H1 (cell line): Measurements from ENCODE around the gene FAM9C. TPM values are rescaled to one million over a fixed set of nuclear protein-coding genes. Genes with fewer than 3 reads are reported as not detected.

Source experiments
- CTCF ChIA-PET: fragments of 300-600 bp; sonication (Branson Sonifier 250); formaldehyde crosslinking; loops from one replicate; lab custom pipeline; 2021; ENCODE audit not compliant: partially characterized antibody; lab: Charles Lee
- POLR2A ChIA-PET: fragments of 300-600 bp; sonication (Branson Sonifier 250); formaldehyde crosslinking; loops from one replicate; lab custom pipeline; 2021; ENCODE audit warnings: inconsistent platforms; ENCODE audit not compliant: partially characterized antibody; lab: Charles Lee
- DNase-seq, 2 experiments: peaks; one replicate each; pipeline versions ENCODE4 v3.0.0 to v3.0.0-alpha.2; 2010 to 2022; ENCODE audit warnings: low spot score in 2 of 2, low read depth in 1 of 2, mixed read lengths in 1 of 2
- FAIRE-seq: peaks from 2 replicates; lab custom pipeline; 2011; peaks lifted over from hg19 to GRCh38; lab: Jason Lieb, UNC
- H2AFZ ChIP-seq: 2 replicates; pipeline ENCODE4 v1.8.1; 2012; ENCODE audit warnings: low read length, inconsistent platforms
- H2AK5ac ChIP-seq: 2 replicates; pipeline ENCODE4 v1.6.1; 2013; ENCODE audit warnings: low read depth, low read length
- H2BK120ac ChIP-seq: replicated peaks from 2 replicates; pipeline ENCODE3; 2013; ENCODE audit warnings: low read depth, low read length, inconsistent platforms
- H2BK12ac ChIP-seq: 2 replicates; pipeline ENCODE4 v1.6.1; 2013; ENCODE audit warnings: low read depth, low read length
- H2BK15ac ChIP-seq: 2 replicates; pipeline ENCODE4 v1.6.1; 2013; ENCODE audit warnings: low read length
- H2BK20ac ChIP-seq: 2 replicates; pipeline ENCODE4 v1.6.1; 2013; ENCODE audit warnings: low read length
- H2BK5ac ChIP-seq: 2 replicates; pipeline ENCODE4 v1.6.1; 2013; ENCODE audit warnings: low read depth, low read length
- H3K14ac ChIP-seq: 2 replicates; pipeline ENCODE4 v1.6.1; 2013; ENCODE audit warnings: inconsistent platforms; ENCODE audit not compliant: insufficient read length
- H3K18ac ChIP-seq: 2 replicates; pipeline ENCODE4 v1.6.1; 2013; ENCODE audit warnings: low read length; ENCODE audit errors: extremely low read depth
- H3K23ac ChIP-seq: 2 replicates; pipeline ENCODE4 v1.6.1; 2013; ENCODE audit warnings: inconsistent platforms; ENCODE audit not compliant: insufficient read length
- H3K23me2 ChIP-seq: 2 replicates; pipeline ENCODE4 v1.6.1; 2013; ENCODE audit warnings: low read depth, low read length
- H3K27ac ChIP-seq: 2 replicates; pipeline ENCODE4 v1.6.1; 2011; ENCODE audit warnings: low read depth, low read length, inconsistent platforms
- H3K27me3 ChIP-seq, 4 experiments: replicated peaks in 1 of 4; 1 replicate in 1 of 4; 2 replicates in 3 of 4; pipeline versions ENCODE4 v1.6.1 to v1.8.1; 2011 to 2013; ENCODE audit warnings: low read length in 3 of 4, mild to moderate bottlenecking in 3 of 4, inconsistent platforms in 2 of 4, mixed read lengths in 2 of 4, moderate library complexity in 1 of 4; ENCODE audit not compliant: control insufficient read depth in 3 of 4, insufficient read depth in 3 of 4; ENCODE audit errors: extremely low read depth in 1 of 4
- H3K36me3 ChIP-seq, 4 experiments: 2 replicates each; pipeline versions ENCODE4 v1.6.1 to v1.8.1; 2011 to 2013; ENCODE audit warnings: mild to moderate bottlenecking in 4 of 4, low read length in 3 of 4, moderate library complexity in 2 of 4, control low read depth in 1 of 4, inconsistent platforms in 1 of 4; ENCODE audit not compliant: insufficient read depth in 4 of 4, control insufficient read depth in 2 of 4
- H3K4ac ChIP-seq: replicated peaks from 2 replicates; pipeline ENCODE3; 2013; ENCODE audit warnings: low read length, low read depth, mixed read lengths, inconsistent platforms; ENCODE audit not compliant: insufficient read length
- H3K4me1 ChIP-seq, 4 experiments: replicated peaks in 1 of 4; 1 replicate in 1 of 4; 2 replicates in 3 of 4; pipeline versions ENCODE4 v1.6.1 to v1.8.1; 2011 to 2013; ENCODE audit warnings: low read length in 3 of 4, inconsistent platforms in 2 of 4, mixed read lengths in 1 of 4; ENCODE audit not compliant: insufficient read depth in 4 of 4, control insufficient read depth in 3 of 4
- H3K4me2 ChIP-seq, 2 experiments: 2 replicates each; pipeline versions ENCODE4 v1.6.1 to v1.8.1; 2011 to 2013; ENCODE audit warnings: low read depth in 2 of 2, low read length in 2 of 2, control low read depth in 1 of 2, inconsistent platforms in 1 of 2, mild to moderate bottlenecking in 1 of 2; ENCODE audit not compliant: insufficient read depth in 1 of 2
- H3K4me3 ChIP-seq, 4 experiments: fragments of 200-600, 300-600 bp in 1 of 4; sonication (generic), shearing (Covaris generic), sonication (Bioruptor Twin) in 1 of 4; 2 replicates each; pipeline versions ENCODE4 v1.5.1 to v1.8.1; 2011 to 2016; ENCODE audit warnings: low read length in 4 of 4, low read depth in 3 of 4, control low read depth in 2 of 4, inconsistent platforms in 2 of 4, mild to moderate bottlenecking in 2 of 4, mixed read lengths in 1 of 4, moderate library complexity in 1 of 4; ENCODE audit not compliant: insufficient read depth in 2 of 4; ENCODE audit errors: extremely low read depth in 1 of 4
- H3K56ac ChIP-seq: replicated peaks from 2 replicates; pipeline ENCODE3; 2013; ENCODE audit warnings: low read depth, mild to moderate bottlenecking, mixed read lengths, low read length, inconsistent platforms; ENCODE audit not compliant: insufficient read length
- H3K79me1 ChIP-seq: 2 replicates; pipeline ENCODE4 v1.6.1; 2013; ENCODE audit warnings: low read depth, low read length, control low read depth
- H3K79me2 ChIP-seq, 2 experiments: 2 replicates each; pipeline versions ENCODE4 v1.6.1 to v1.8.1; 2012 to 2013; ENCODE audit warnings: low read length in 2 of 2, mild to moderate bottlenecking in 2 of 2, inconsistent platforms in 1 of 2; ENCODE audit not compliant: insufficient read depth in 2 of 2, control insufficient read depth in 1 of 2
- H3K9ac ChIP-seq, 4 experiments: replicated peaks in 1 of 4; 1 replicate in 1 of 4; 2 replicates in 3 of 4; pipeline versions ENCODE4 v1.6.1 to v1.8.1; 2011 to 2013; ENCODE audit warnings: low read depth in 3 of 4, low read length in 3 of 4, control low read depth in 2 of 4, mild to moderate bottlenecking in 2 of 4, moderate library complexity in 2 of 4, inconsistent platforms in 1 of 4; ENCODE audit errors: extremely low read depth in 1 of 4
- H3K9me3 ChIP-seq, 2 experiments: 2 replicates each; pipeline versions ENCODE4 v1.6.1 to v1.8.1; 2012 to 2013; ENCODE audit warnings: mild to moderate bottlenecking in 2 of 2, moderate library complexity in 2 of 2, control low read depth in 1 of 2, inconsistent platforms in 1 of 2, low read depth in 1 of 2, low read length in 1 of 2, mixed read lengths in 1 of 2; ENCODE audit not compliant: insufficient read depth in 2 of 2
- H4K20me1 ChIP-seq, 2 experiments: replicated peaks in 1 of 2; 2 replicates each; pipeline versions ENCODE3 to v1.8.1; 2011 to 2013; ENCODE audit warnings: inconsistent platforms in 2 of 2, low read length in 2 of 2, mild to moderate bottlenecking in 1 of 2; ENCODE audit not compliant: insufficient read depth in 2 of 2, control insufficient read depth in 1 of 2
- H4K5ac ChIP-seq: 2 replicates; pipeline ENCODE4 v1.6.1; 2013; ENCODE audit warnings: low read length, low read depth, mixed read lengths, inconsistent platforms; ENCODE audit not compliant: insufficient read length
- H4K8ac ChIP-seq: 2 replicates; pipeline ENCODE4 v1.8.0; 2013; ENCODE audit warnings: mild to moderate bottlenecking, moderate library complexity, low read length, inconsistent platforms; ENCODE audit not compliant: insufficient read depth; ENCODE audit errors: extremely low read depth
- H4K91ac ChIP-seq: replicated peaks from 2 replicates; pipeline ENCODE3; 2013; ENCODE audit warnings: low read length, mixed read lengths, inconsistent platforms; ENCODE audit not compliant: insufficient read length
- ASH2L ChIP-seq: fragments of 200-600, 300-600 bp; sonication (generic); IDR thresholded peaks from one replicate; pipeline ENCODE4 v1.7.1; 2017; ENCODE audit warnings: low read length
- NANOG ChIP-seq: IDR thresholded peaks from 2 replicates; pipeline ENCODE4 v1.6.1; 2011; ENCODE audit warnings: low read length, low read depth, mild to moderate bottlenecking, inconsistent platforms; ENCODE audit not compliant: insufficient read depth, poor library complexity, severe bottlenecking
- NRF1 ChIP-seq: IDR thresholded peaks from 2 replicates; pipeline ENCODE4 v1.6.1; 2011; ENCODE audit warnings: mild to moderate bottlenecking, low read depth, low read length, improper control_type of control experiment
- POU5F1 ChIP-seq: IDR thresholded peaks from 2 replicates; pipeline ENCODE4 v1.6.1; 2011; ENCODE audit warnings: low read depth, mild to moderate bottlenecking, low read length, moderate library complexity
- SIX5 ChIP-seq: IDR thresholded peaks from 2 replicates; pipeline ENCODE4 v1.6.1; 2011; ENCODE audit warnings: mild to moderate bottlenecking, low read depth, low read length
- SUZ12 ChIP-seq: fragments of 200-600 bp; sonication (generic); IDR thresholded peaks from 2 replicates; pipeline ENCODE4 v1.6.1; 2012; ENCODE audit warnings: mild to moderate bottlenecking, inconsistent platforms, low read length, moderate library complexity, mixed read lengths
- WGBS, 2 experiments: shearing (Covaris generic) in 1 of 2; methylation state at CpG; one replicate each; pipeline versions ENCODE4 v1.1.6 to v1.1.7; 2013 to 2015; ENCODE audit warnings: low lambda C conversion rate in 2 of 2, mixed read lengths in 2 of 2, inconsistent platforms in 1 of 2, low coverage in 1 of 2, missing lambda C conversion rate in 1 of 2; ENCODE audit not compliant: insufficient replicate concordance in 2 of 2, insufficient coverage in 1 of 2, insufficient read length in 1 of 2; ENCODE audit errors: extremely low coverage in 1 of 2, missing lambda C conversion rate in 1 of 2; 5-methylcytosine and 5-hydroxymethylcytosine counted together
- polyA plus RNA-seq, 7 experiments: library from polyadenylated mRNA; depleted of rRNA in 3 of 7; stranded (reverse) in 5 of 7; unstranded in 2 of 7; fragments of >200 nt in 5 of 7; fragments of 200-250 nt in 2 of 7; gene quantifications; 1 replicate in 5 of 7; 2 replicates in 1 of 7; 4 replicates in 1 of 7; pipeline versions ENCODE4 v1.2.1 to v1.2.3, GENCODE V29; 2011 to 2013; ENCODE audit warnings: missing spikeins in 2 of 7, mixed read lengths in 2 of 7
- total RNA-seq: library from RNA; stranded (reverse); fragmentation: NEBNext Ultra II Directional; extraction: Animal tissue kit (Norgen Biotek cat#: 25700); gene quantifications from 2 replicates; pipeline ENCODE4 v1.2.1, GENCODE V29; 2021
- TF ChIP-seq, protein P1 (sequence below): IDR thresholded peaks from 2 replicates; pipeline ENCODE4 v1.6.1; 2011; ENCODE audit warnings: low read depth, mild to moderate bottlenecking, low read length; ENCODE audit not compliant: insufficient read depth

FAM9C gene
- total and polyA plus RNA-seq, 2 of the 8 experiments (the other 6 are each of a cell fraction or from before 2014, with no cell fraction given) = not detected

DNA sequence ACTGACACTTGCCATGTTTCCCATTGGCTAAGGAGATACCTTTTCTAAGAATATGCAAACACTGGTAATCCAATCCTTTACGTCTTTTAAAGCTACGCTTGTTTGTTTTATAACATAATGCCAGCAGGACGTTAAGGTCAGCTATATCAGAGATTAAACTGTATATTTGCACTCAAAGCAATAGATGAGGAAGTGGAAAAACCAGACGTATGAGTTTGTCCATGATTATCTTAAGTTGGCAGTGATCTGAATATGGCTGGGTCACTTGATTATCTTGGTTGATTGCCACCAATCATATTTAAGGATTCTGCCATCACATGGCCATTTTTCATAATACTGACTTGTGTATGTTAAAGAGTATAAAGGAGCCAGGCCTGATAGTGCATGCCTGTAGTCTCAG is 50.1 kb downstream of the FAM9C start:
- H3K4me2 ChIP-seq = no peak overlapping the region
- H4K5ac ChIP-seq = no peak overlapping the region
- no peak overlapping the region for H3K18ac ChIP-seq
- no peak for TF ChIP-seq POU5F1
- no peak for TF ChIP-seq SUZ12
- TF ChIP-seq, protein P1, sequence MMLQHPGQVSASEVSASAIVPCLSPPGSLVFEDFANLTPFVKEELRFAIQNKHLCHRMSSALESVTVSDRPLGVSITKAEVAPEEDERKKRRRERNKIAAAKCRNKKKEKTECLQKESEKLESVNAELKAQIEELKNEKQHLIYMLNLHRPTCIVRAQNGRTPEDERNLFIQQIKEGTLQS = no peak
- no peak for TF ChIP-seq NRF1
- TF ChIP-seq SIX5 = no peak
- TF ChIP-seq NANOG = no peak
- no peak for TF ChIP-seq ASH2L
- no peak overlapping the region for H2BK15ac ChIP-seq
- H3K9me3 ChIP-seq = no peaks in the 10 kb centered on the region
- no peak overlapping the region for H3K27ac ChIP-seq
- H3K56ac ChIP-seq = no peak overlapping the region
- 86% methylated on average over 4 of the region's 4 CpGs; no CpG with 5 or more reads in 1 of the 2 experiments for WGBS, 2 experiments
- H2BK5ac ChIP-seq = no peak overlapping the region
- CTCF ChIA-PET = no interaction called here
- H4K91ac ChIP-seq = no peak overlapping the region
- no peaks in the 10 kb centered on the region for H4K20me1 ChIP-seq
- DNase-seq (no peak), FAIRE-seq (no peak)
- H3K79me2 ChIP-seq = no peaks in the 10 kb centered on the region
- H4K8ac ChIP-seq = no peak overlapping the region
- H3K23ac ChIP-seq = no peak overlapping the region
- H2AFZ ChIP-seq = no peak overlapping the region
- H2BK12ac ChIP-seq = no peak overlapping the region
- H3K23me2 ChIP-seq = no peaks in the 10 kb centered on the region
- H3K4me3 ChIP-seq = no peak overlapping the region
- peaks cover 0 to 6% (median 0%) of the 10 kb centered on the region in 4 experiments; a peak in 3 of 7 replicates for H3K4me1 ChIP-seq
- H3K36me3 ChIP-seq = no peaks in the 10 kb centered on the region
- no peak overlapping the region for H3K4ac ChIP-seq
- no peak overlapping the region for H2BK20ac ChIP-seq
- H3K9ac ChIP-seq = no peak overlapping the region
- POLR2A ChIA-PET = no interaction called here
- no peaks in the 10 kb centered on the region for H3K79me1 ChIP-seq
- H2AK5ac ChIP-seq = no peak overlapping the region
- no peak overlapping the region for H3K14ac ChIP-seq
- no peak overlapping the region for H2BK120ac ChIP-seq
- H3K27me3 ChIP-seq = no peaks in the 10 kb centered on the region
